ENCODE results near the gene SLC30A7.

SLC30A7 gene

DNA sequence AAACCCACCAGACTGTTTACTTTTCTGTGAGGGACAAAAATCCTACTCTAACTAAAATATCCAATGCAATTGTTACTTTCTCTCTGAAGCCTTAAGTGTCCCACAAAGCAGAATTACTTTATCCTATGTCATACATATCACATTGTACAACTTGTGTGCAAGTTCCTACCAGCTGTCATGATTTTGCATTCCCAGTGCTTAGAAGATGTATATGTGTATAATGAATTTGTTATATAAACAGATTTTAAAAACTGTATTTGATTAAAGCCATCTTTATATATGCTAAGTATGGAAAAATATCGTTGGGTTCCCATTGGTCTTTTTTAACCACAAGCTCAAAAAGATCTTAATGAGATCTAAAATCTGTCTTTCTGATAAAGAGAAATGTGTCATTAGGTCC lies 72.7 kb downstream of the SLC30A7 start:
- FAIRE-seq (no peak), DNase-seq (ENCODE audit: insufficient read length, low spot score) (no peak)
- TF ChIP-seq, protein P1, sequence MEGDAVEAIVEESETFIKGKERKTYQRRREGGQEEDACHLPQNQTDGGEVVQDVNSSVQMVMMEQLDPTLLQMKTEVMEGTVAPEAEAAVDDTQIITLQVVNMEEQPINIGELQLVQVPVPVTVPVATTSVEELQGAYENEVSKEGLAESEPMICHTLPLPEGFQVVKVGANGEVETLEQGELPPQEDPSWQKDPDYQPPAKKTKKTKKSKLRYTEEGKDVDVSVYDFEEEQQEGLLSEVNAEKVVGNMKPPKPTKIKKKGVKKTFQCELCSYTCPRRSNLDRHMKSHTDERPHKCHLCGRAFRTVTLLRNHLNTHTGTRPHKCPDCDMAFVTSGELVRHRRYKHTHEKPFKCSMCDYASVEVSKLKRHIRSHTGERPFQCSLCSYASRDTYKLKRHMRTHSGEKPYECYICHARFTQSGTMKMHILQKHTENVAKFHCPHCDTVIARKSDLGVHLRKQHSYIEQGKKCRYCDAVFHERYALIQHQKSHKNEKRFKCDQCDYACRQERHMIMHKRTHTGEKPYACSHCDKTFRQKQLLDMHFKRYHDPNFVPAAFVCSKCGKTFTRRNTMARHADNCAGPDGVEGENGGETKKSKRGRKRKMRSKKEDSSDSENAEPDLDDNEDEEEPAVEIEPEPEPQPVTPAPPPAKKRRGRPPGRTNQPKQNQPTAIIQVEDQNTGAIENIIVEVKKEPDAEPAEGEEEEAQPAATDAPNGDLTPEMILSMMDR (IDR thresholded peaks at IDR 0.05; ENCODE audit: insufficient read depth, missing control alignments): no peak

DNA sequence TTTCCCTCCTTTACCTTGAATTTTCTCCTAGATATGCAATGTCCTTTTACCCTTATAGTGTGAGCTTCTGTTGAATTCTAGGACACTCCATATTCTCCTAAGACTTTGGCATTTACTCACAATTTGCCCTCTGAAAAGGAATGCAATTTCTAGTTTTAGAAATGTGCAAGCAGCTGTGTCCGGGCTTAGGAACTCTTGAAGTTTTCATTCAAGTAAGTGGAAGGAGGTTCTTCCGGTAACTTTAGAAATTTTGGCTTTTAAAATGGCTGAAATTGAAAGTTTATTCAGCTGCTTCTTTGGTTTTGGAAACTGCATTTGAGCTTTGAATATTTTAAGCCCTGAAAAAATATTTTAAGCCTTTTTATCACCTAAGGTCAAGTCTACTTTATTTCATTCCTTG lies 73.4 kb downstream of the SLC30A7 start:
- no peak for DNase-seq (ENCODE audit: insufficient read length, low spot score)
- FAIRE-seq: no peak
- TF ChIP-seq, protein P1 (IDR thresholded peaks at IDR 0.05; ENCODE audit: insufficient read depth, missing control alignments): no peak

- TF ChIP-seq, protein P1 (IDR thresholded peaks at IDR 0.05; ENCODE audit: insufficient read depth, missing control alignments): no peak
- no peak for FAIRE-seq
Observed at GRCh38 chr1:100971021-100971420, 75.1 kb downstream of the SLC30A7 start.

DNA sequence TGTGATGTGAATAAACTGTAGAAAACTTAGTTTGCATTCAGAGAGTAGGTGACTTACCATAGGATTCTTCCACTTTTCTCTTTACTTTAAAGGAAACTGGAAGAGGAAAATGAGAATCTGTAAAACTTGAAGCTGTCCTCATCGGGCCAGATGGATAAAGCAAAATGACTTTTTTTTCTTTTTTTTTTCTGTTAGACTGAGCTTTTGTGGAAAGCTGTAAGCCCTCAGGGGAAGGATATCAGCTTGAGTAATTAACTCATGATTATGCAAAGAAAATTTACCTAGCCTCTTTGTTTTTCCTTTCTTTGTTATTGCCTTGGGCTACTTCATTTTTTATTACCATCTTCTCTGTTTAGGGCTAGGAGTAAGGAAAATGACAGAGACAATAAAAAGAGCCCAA lies 76.3 kb downstream of the SLC30A7 start:
- TF ChIP-seq, protein P1 (IDR thresholded peaks at IDR 0.05; ENCODE audit: insufficient read depth, missing control alignments): no peak
- FAIRE-seq: no peak
- DNase-seq (ENCODE audit: insufficient read length, low spot score): no peak

More at GRCh38 chr1:100971021-100971420, 75.1 kb downstream of the SLC30A7 start:
- no peak for DNase-seq (ENCODE audit: insufficient read length, low spot score)

DNA sequence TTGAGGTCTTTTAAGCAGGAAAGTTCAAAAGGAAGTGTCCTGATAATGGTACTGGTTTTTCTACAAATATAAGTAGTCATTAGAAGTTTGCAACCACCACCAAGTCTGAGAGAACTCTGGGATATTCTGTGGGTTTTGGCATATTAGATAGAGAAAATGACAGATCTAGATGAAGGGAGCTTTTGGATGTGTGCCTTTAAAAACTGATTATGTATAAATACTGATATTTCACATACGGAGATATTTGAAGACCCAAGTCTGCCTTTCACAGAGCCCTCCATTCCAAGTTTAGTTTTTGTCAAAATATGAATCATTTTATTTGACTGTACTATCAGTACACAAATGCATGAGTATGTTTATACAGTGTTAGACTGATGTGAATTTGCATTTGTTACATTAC lies 81.0 kb downstream of the SLC30A7 start:
- FAIRE-seq: no peak
- no peak for DNase-seq (ENCODE audit: insufficient read length, low spot score)
- TF ChIP-seq, protein P1 (IDR thresholded peaks at IDR 0.05; ENCODE audit: insufficient read depth, missing control alignments): no peak

DNA sequence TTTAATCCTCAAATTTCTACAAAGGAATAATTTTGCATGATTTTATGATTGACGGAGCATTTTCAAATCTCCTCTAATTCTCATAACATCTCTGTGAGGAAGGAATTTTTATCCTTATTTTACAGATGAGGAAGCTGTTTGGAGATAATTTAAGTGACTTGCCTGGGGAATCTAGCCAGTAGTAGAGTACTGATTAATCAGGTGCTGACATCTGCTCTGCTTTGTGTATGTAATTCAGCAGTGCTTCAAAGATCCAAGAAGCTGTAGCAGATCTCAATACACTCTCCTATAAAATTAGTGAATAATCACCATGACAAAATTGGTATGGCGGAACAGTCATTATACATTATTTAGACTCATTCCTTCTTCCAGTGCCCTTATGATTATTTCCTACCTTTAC lies 83.7 kb downstream of the SLC30A7 start:
- DNase-seq (ENCODE audit: insufficient read length, low spot score): no peak

DNA sequence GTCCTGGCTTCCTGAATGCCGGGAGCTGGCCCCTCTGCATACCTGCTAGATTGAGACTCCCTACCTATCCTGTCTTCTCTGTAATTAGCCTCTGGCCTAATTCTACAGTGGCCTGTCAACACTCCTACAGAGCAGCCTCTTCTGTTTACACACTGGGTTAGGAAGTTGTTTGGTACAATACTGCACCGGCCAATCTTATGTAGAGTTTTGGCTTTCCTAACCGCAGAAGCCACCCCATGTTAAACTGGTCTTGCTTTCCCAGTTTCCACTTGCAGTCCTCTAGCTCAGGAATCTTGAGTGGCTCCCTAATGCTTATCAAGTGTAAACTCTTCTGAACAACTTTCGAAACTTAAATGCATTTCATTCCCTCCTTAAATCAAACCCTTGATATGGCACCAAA lies 86.9 kb downstream of the SLC30A7 start:
- FAIRE-seq: no peak
- TF ChIP-seq, protein P1 (IDR thresholded peaks at IDR 0.05; ENCODE audit: insufficient read depth, missing control alignments): no peak
- no peak for DNase-seq (ENCODE audit: insufficient read length, low spot score)

More for the DNA sequence above, 83.7 kb downstream of the SLC30A7 start:
- no peak for FAIRE-seq
- TF ChIP-seq, protein P1 (IDR thresholded peaks at IDR 0.05; ENCODE audit: insufficient read depth, missing control alignments): no peak
